Lung (tissue), 12 donors: ENCODE results near the gene RAB3GAP1. TPM values are rescaled to one million over a fixed set of nuclear protein-coding genes. Genes with fewer than 3 reads are reported as not detected.
A peak's percentile ranks its signal among the peaks of the same experiment; 100 is the strongest.
"Not testable (repeated sequence)": the region's sequence is repeated elsewhere in the genome, so short reads cannot be mapped to it uniquely, and the experiment has no call there.

Source experiments
- ATAC-seq: fragments of 200-7000 bp; cut with Tn5 transposase; one replicate; pipeline ENCODE4 v1.9.1; 2020; ENCODE audit warnings: moderate number of reproducible peaks; ENCODE audit not compliant: insufficient read depth, low FRiP score
- DNase-seq, 3 donors: peaks; one replicate each; pipeline ENCODE4 v3.0.0-alpha.2; 2013 to 2017
- H3K27ac ChIP-seq, 2 donors: one replicate each; pipeline ENCODE4 v1.5.1; 2013; ENCODE audit warnings: mild to moderate bottlenecking in 2 of 2, moderate library complexity in 2 of 2, control low read depth in 1 of 2, inconsistent platforms in 1 of 2, low read depth in 1 of 2, low read length in 1 of 2
- H3K27me3 ChIP-seq, 3 donors: one replicate each; pipeline ENCODE4 v1.5.1; 2013; ENCODE audit warnings: low read length in 2 of 3; ENCODE audit not compliant: control insufficient read depth in 3 of 3, insufficient read depth in 3 of 3
- H3K36me3 ChIP-seq, 4 donors: one replicate each; pipeline ENCODE4 v1.5.1; 2013; ENCODE audit warnings: low read length in 4 of 4, mild to moderate bottlenecking in 1 of 4, moderate library complexity in 1 of 4; ENCODE audit not compliant: control insufficient read depth in 4 of 4, insufficient read depth in 4 of 4
- H3K4me1 ChIP-seq, 5 donors: one replicate each; pipeline ENCODE4 v1.5.1; 2013; ENCODE audit warnings: low read length in 5 of 5, mild to moderate bottlenecking in 2 of 5, moderate library complexity in 1 of 5; ENCODE audit not compliant: control insufficient read depth in 5 of 5, insufficient read depth in 5 of 5
- H3K4me3 ChIP-seq: one replicate; pipeline ENCODE4 v1.5.1; 2013; ENCODE audit warnings: mild to moderate bottlenecking, control low read depth, moderate library complexity
- H3K9ac ChIP-seq, 2 donors: one replicate each; pipeline ENCODE4 v1.5.1; 2013; ENCODE audit warnings: low read length in 2 of 2, control low read depth in 1 of 2; ENCODE audit not compliant: insufficient read depth in 1 of 2
- H3K9me3 ChIP-seq, 4 donors: one replicate each; pipeline ENCODE4 v1.5.1; 2013; ENCODE audit warnings: low read length in 3 of 4, mild to moderate bottlenecking in 1 of 4, moderate library complexity in 1 of 4; ENCODE audit not compliant: control insufficient read depth in 4 of 4, insufficient read depth in 3 of 4
- CTCF ChIP-seq: IDR thresholded peaks from 2 replicates; pipeline ENCODE4 v1.5.1; 2012; ENCODE audit warnings: mild to moderate bottlenecking; ENCODE audit errors: control extremely low read depth, extremely low read depth
- WGBS, 2 donors: extraction: QIAGEN DNeasy Blood & Tissue Kit; methylation state at CpG; one replicate each; pipeline ENCODE4 v1.1.7; 2013; 5-methylcytosine and 5-hydroxymethylcytosine counted together
- polyA plus RNA-seq, 2 donors: library from polyadenylated mRNA; stranded (reverse); fragments of 200-250 nt; gene quantifications; one replicate each; pipeline ENCODE4 v1.2.1, GENCODE V29; 2013
- total RNA-seq, 2 donors: library from RNA; depleted of rRNA in 1 of 2; stranded (reverse); fragments of >200 nt in 1 of 2; gene quantifications; one replicate each; pipeline ENCODE4 v1.2.1, GENCODE V29; 2014 to 2021
- donor health status: control.
- donor health status: control.
- donor health status: Bipolar disorder and iron deficiency.
- donor health status: healthy.
- donor health status: DM: yes; HTN: yes; CAD: no.

Gene RAB3GAP1
- total and polyA plus RNA-seq, 4 donors = 15.2 to 107 (median 25.4) TPM

- Histone ChIP-seq H3K4me1 (no peaks in the 10 kb centered on the region), H3K27ac (no peak overlapping the region), H3K36me3 (no peaks in the 10 kb centered on the region), H3K9me3 (no peaks in the 10 kb centered on the region), H3K9ac (no peak overlapping the region), H3K27me3 (no peaks in the 10 kb centered on the region), H3K4me3 (no peak overlapping the region)
- TF ChIP-seq CTCF = no peak
- no peak for DNase-seq
- 68 to 79% methylated on average over 2 of the region's 2 CpGs for WGBS, 2 donors
- ATAC-seq = no peak
Observed at GRCh38 chr2:135029481-135030134, 22.5 kb upstream of the RAB3GAP1 start.

- ATAC-seq (no peak), DNase-seq (peak; percentile 27 to 84 (median 50))
- Histone ChIP-seq H3K27ac (no peak overlapping the region), H3K27me3 (no peaks in the 10 kb centered on the region), H3K9me3 (no peaks in the 10 kb centered on the region), H3K4me3 (no peak overlapping the region), H3K4me1 (no peaks in the 10 kb centered on the region), H3K9ac (no peak overlapping the region), H3K36me3 (no peaks in the 10 kb centered on the region)
- TF ChIP-seq CTCF = no peak
- WGBS, 2 donors = 94 to 96% methylated on average over 1 of the region's 1 CpG
Observed at GRCh38 chr2:135030826-135031225, 21.3 kb upstream of the RAB3GAP1 start.

- H3K27me3 ChIP-seq, H3K4me1 ChIP-seq, H3K9ac ChIP-seq, DNase-seq, H3K9me3 ChIP-seq, H3K4me3 ChIP-seq, H3K27ac ChIP-seq, H3K36me3 ChIP-seq, ATAC-seq: not testable (repeated sequence)
- 95 to 98% methylated on average over 13 to 22 of the region's 33 CpGs for WGBS, 2 donors
Observed at GRCh38 chr2:135033216-135033615, 18.9 kb upstream of the RAB3GAP1 start.

- H3K36me3 ChIP-seq = no peaks in the 10 kb centered on the region
- no peak for TF ChIP-seq CTCF
- H3K27ac ChIP-seq = no peak overlapping the region
- DNase-seq = no peak
- no peak overlapping the region for H3K9ac ChIP-seq
- no peaks in the 10 kb centered on the region for H3K27me3 ChIP-seq
- 78 to 83% methylated on average over 3 of the region's 3 CpGs for WGBS, 2 donors
- H3K9me3 ChIP-seq = no peaks in the 10 kb centered on the region
- no peak overlapping the region for H3K4me3 ChIP-seq
- no peaks in the 10 kb centered on the region for H3K4me1 ChIP-seq
- no peak for ATAC-seq
Observed at GRCh38 chr2:135037831-135038230, 14.3 kb upstream of the RAB3GAP1 start.
